HG03064 (cell line): ENCODE results near the gene SMPD4.
"Not testable (repeated sequence)": the region's sequence is repeated elsewhere in the genome, so short reads cannot be mapped to it uniquely, and the experiment has no call there.

Experiments used
- ATAC-seq: cut with Tn5 transposase; IDR thresholded peaks from one replicate; pipeline ENCODE4 v1.9.1; 2021; ENCODE audit warnings: low read depth; ENCODE audit not compliant: unreplicated experiment

Gene SMPD4

GRCh38 chr2:130187268-130187667 is 5.9 kb upstream of the SMPD4 start:
- no peak for ATAC-seq

GRCh38 chr2:130186391-130186790 is 5.0 kb upstream of the SMPD4 start:
- ATAC-seq: no peak

GRCh38 chr2:130185896-130186295 is 4.5 kb upstream of the SMPD4 start:
- ATAC-seq: no peak

- no peak for ATAC-seq
Observed at GRCh38 chr2:130185436-130185835, 4.0 kb upstream of the SMPD4 start.

GRCh38 chr2:130183512-130184373 is 2.3 kb upstream of the SMPD4 start:
- no peak for ATAC-seq

GRCh38 chr2:130182826-130183511 is 1.6 kb upstream of the SMPD4 start:
- ATAC-seq: peak; percentile 17

- ATAC-seq: peak; percentile 80
Observed at GRCh38 chr2:130181880-130182682, 679 bp upstream of the SMPD4 start, which contains the start of gene MZT2B. MZT2B (plus strand) TSS chr2:130182262; CDS start chr2:130182283, 21 bp downstream.

GRCh38 chr2:130180404-130181324 is 738 bp downstream of the SMPD4 start:
- not testable (repeated sequence) for ATAC-seq

GRCh38 chr2:130174866-130175265 is 6.5 kb downstream of the SMPD4 start:
- ATAC-seq: not testable (repeated sequence)

GRCh38 chr2:130169896-130170295 is 11.5 kb downstream of the SMPD4 start:
- ATAC-seq: no peak

GRCh38 chr2:130169163-130169562 is 12.2 kb downstream of the SMPD4 start:
- ATAC-seq: not testable (repeated sequence)

GRCh38 chr2:130166611-130167010 is 14.8 kb downstream of the SMPD4 start:
- ATAC-seq: not testable (repeated sequence)

- ATAC-seq: no peak
Observed at GRCh38 chr2:130165293-130166016, 15.9 kb downstream of the SMPD4 start.

GRCh38 chr2:130162968-130163367 is 18.4 kb downstream of the SMPD4 start:
- no peak for ATAC-seq

- ATAC-seq: not testable (repeated sequence)
Observed at GRCh38 chr2:130162486-130162885, 18.9 kb downstream of the SMPD4 start.

- ATAC-seq: not testable (repeated sequence)
Observed at GRCh38 chr2:130160838-130161705, 20.3 kb downstream of the SMPD4 start.

GRCh38 chr2:130160131-130160530 is 21.3 kb downstream of the SMPD4 start:
- ATAC-seq: no peak

- ATAC-seq: not testable (repeated sequence)
Observed at GRCh38 chr2:130159376-130159775, 22.0 kb downstream of the SMPD4 start.
